GM21529 (cell line): ENCODE results near the gene WDR44.
"Not testable (repeated sequence)": the region's sequence is repeated elsewhere in the genome, so short reads cannot be mapped to it uniquely, and the experiment has no call there.

Experiments
- ATAC-seq: cut with Tn5 transposase; IDR thresholded peaks from one replicate; pipeline ENCODE4 v1.9.1; 2021; ENCODE audit not compliant: unreplicated experiment

Gene WDR44, protein sequence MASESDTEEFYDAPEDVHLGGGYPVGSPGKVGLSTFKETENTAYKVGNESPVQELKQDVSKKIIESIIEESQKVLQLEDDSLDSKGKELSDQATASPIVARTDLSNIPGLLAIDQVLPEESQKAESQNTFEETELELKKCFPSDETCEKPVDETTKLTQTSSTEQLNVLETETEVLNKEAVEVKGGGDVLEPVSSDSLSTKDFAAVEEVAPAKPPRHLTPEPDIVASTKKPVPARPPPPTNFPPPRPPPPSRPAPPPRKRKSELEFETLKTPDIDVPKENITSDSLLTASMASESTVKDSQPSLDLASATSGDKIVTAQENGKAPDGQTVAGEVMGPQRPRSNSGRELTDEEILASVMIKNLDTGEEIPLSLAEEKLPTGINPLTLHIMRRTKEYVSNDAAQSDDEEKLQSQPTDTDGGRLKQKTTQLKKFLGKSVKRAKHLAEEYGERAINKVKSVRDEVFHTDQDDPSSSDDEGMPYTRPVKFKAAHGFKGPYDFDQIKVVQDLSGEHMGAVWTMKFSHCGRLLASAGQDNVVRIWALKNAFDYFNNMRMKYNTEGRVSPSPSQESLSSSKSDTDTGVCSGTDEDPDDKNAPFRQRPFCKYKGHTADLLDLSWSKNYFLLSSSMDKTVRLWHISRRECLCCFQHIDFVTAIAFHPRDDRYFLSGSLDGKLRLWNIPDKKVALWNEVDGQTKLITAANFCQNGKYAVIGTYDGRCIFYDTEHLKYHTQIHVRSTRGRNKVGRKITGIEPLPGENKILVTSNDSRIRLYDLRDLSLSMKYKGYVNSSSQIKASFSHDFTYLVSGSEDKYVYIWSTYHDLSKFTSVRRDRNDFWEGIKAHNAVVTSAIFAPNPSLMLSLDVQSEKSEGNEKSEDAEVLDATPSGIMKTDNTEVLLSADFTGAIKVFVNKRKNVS

DNA sequence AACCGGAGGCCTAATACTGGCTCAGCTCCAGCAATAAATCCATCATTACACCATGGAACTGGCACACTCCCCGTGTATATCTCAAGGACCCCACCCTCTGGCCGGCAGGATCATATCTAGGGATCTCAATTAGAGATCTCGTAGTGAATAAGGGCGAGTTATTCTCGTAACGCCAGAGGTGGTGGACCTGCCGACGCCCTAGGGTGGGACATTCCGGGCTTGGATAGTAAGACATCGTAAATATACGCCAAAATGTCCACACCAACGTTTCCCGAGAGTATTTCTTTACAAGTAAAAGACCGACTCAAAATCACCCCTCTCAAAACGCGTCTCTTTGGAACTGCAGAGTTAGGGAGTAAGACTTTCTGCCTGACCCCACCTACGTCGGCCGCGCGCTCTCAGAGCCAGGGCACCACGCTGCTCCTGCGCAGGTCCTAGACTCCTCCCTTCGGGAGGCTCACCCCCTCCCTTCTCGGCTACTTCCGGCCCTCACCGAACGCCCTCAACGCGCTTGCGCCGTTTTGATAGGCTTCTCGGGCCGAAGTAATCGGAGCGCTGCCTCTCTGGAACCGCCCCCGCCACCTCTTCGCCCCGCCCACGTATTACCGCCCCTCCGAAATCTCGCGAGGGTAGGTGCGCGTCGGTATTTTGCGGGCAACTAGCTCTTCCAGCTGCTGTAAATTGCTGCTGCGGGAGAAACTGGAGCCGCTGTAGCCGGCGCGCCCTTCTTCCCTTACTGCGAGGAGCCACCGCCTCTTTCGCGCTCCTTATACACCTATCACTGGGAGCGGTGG, at the start of gene WDR44:
TSS of gene WDR44 (plus strand) at position 643 of the 794 bp plus-strand sequence. CDS start 398 bp downstream, outside the sequence.
- ATAC-seq: peak; percentile 82

DNA sequence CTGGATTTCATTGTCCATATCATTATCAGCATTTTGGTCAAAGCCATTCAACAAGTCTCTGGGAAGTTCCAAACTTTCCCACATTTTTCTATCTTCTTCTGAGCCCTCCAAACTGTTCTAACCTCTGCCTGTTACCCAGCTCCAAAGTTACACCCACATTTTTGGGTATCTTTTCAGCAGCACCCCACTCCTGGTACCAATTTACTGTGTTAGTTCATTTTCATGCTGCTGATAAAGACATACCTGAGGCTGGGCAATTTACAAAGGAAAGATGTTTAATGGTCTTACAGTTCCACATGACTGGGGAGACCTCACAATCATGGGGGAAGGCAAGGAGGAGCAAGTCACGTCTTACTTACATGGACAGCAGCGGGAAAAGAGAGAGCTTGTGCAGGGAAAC, 40.1 kb upstream of the WDR44 start:
- ATAC-seq: not testable (repeated sequence)

DNA sequence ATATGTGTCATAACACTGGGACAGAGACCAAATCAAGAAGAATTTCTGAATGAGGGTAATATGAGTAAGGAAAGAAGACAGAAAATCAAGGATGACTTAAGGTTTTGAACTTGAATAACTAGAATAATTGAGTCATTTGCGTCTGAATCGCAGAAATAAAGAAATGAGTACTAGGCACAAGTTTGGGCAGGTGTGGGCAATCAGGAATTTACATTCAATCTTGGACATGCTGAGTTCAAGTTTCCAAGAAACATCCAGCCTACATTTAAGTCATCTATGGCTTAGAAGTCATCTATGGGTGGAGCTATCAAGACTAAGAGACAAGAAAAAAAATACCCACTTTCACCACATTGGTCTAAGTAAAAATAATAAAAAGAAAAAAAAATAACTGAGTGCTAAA, 30.4 kb upstream of the WDR44 start:
- no peak for ATAC-seq

DNA sequence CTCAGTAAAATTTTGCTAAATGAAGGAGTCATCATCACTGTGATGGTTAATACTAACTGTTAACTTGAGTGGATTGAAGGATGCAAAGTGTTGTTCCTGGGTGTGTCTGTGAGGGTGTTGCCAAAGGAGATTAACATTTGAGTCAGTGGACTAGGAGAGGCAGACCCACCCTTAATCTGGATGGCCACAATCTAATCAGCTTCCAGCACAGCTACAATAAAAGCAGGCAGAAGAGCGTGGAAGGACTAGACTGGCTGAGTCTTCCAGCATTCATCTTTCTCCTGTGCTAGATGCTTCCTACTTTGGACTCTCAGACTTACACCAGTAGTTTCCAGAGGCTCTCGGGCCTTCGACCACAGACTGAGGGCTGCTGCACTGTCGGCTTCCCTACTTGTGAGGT, 21.3 kb upstream of the WDR44 start:
- no peak for ATAC-seq

DNA sequence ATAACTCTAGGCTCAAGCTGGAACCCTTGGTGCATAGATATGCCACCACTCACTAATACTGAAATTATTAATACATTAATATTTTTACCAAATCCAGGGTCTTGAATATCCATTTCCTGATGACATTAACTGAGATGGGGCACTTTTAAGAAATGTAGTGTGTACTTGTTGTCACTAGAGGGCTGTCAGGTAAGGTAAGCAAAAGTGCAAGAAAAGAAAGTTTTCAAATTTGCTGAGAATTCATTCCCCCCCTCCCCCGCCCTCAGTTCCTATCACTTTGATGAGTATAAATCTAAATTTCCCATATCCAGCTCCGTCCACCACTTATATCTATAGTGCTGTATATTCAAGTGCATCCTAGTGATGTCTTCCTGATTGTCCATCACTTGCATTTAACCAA, 20.5 kb upstream of the WDR44 start:
- no peak for ATAC-seq

DNA sequence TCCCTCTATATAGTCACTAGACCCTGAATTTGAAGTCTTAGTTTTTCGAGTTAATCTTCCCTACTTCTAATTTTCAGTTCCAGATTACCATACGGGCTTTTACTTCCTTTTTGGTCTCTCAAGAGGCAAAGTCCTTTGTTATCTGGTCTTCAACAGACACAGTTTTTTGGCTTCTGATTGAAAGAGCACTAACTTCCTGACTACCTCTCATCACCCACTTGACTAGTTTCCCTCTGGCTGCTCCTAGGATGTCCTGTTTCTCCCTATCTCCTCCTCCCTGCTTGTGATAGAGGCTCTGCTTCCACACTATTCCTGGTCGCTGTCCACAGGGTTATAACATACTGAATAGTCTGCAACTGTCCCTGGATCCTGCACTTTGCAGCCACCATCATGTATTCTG, 16.7 kb upstream of the WDR44 start:
- ATAC-seq: no peak

DNA sequence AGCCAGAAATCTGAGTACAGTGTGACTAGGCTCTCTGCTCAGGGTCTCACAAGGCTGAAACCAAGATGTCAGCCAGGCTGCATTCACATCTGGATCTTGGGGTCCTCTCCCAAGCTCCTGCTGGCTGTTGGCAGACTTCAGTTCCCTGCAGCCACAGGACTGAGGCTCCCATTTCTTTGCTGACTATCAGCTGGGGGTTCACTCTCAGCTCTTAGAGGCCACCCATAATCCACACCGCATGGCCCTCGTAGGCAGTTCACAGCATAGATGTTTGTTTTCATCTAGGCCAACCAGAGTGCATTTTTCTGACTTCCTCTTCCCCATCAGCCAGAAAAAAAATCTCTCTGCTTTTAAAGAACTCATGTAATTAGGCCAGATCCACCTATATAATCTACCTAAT, 8.2 kb upstream of the WDR44 start:
- ATAC-seq: no peak

DNA sequence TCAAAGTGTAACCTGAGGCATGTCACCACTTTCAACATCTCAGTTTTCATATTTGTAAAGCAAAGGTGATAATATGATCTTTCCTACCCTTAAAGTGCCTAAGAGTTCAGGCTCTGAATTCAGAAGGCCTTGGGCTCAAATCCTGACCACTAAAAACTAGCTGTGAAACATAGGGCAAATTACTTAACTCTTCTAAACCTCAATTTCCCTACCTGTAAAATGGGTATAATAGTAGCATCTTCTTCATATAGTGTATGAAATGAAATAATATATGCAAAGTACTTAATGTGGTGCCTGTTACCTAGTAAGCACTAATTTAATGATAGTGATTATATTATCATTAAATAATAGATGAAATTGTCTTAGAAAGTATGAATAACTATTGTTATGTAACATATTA, 7.0 kb upstream of the WDR44 start:
- no peak for ATAC-seq

DNA sequence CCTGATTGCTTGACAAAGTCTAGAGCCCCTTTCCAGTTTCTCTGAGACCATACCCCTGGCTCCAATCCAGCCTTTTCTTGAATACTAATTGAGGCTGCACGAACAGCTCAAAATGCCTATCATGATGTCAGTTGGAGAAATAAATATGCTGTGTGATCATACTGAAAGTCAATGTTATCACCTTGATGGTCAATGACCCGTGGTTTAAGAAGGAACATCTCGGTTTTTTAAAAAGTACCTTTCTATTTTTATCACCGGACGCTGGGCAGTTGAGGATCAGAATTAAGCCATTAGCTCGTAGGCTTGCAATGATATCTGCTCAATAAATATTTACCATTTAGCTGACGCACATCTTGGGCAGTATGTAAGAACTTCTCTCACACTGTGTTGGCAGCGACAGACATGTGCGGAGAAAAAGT, 852 bp upstream of the WDR44 start:
- peak; percentile 12 for ATAC-seq

DNA sequence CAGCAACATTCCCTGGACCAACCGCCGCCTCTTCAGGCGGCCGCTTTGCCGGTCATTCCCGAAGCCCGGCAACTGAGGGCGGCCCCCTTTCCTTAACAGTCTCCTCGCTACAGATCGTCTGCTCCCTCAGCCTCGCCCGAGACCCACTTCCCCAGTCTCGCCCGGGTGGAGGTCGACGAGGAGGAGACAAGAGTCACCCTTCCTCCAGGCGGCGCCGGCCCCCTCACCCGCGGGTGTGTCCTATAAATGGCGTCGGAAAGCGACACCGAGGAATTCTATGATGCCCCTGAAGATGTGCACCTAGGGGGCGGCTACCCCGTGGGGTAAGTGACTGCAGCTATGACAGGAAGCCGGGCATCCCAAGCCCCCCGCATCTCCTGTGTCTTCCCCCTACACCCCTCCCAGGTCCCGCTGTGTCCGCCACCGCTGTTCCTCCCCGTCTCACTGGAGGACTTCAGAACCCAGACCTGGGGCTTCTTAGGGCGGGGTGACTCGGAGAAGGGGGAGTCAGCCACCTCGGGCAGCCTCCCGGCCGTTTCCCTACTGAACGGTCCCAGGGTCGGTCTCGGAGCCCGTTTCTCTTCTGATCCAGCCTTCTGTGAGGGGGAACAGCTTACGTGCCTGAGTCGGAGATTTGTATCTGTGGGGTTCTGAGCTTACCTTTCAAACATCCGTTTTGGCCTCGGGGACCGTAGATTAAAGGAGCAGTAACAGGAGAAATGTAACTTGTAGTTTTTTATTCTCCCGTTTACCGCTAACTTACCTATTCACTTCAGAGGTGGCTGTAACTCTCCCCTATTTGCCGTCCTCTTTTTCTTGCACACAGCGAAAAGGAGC, 570 bp downstream of the WDR44 start:
- peak; percentile 28 for ATAC-seq

DNA sequence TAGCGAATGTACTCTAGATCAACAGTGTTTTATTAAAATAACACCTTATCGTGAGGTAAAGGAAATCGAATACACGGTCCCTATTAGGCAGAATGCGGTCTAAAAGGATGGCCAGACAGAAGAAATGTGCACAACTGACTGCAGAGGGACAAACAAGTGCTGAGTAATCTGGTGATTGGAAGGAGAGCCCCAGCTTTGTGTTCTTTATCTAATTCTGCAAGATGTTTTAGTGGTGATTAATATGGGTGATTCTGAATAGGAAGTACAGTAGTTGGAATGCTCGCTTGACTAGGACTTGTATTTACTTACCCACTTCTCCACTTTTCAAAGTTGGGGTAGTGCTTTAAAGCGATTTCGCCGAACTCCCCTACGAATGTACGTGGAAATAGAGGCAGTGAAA, 1.2 kb downstream of the WDR44 start:
- no peak for ATAC-seq

DNA sequence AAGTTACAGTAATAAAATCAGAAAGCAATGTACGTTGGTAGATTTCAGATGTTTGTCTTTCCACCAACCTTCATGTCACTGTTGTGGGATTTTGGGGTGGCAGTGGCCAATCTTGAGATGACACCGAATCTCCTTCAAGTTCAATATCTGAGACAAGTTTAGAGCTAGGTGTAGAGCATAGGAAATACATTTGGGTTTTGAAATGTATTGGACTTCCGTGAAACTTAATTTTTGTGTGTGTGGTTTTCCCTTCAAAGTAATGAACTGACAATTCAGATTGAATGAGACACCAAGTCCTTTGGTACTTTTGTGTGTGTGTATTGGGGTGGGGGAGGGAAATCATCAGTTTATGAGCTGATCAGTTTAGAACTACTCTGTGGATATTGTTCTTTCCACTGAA, 1.8 kb downstream of the WDR44 start:
- no peak for ATAC-seq

DNA sequence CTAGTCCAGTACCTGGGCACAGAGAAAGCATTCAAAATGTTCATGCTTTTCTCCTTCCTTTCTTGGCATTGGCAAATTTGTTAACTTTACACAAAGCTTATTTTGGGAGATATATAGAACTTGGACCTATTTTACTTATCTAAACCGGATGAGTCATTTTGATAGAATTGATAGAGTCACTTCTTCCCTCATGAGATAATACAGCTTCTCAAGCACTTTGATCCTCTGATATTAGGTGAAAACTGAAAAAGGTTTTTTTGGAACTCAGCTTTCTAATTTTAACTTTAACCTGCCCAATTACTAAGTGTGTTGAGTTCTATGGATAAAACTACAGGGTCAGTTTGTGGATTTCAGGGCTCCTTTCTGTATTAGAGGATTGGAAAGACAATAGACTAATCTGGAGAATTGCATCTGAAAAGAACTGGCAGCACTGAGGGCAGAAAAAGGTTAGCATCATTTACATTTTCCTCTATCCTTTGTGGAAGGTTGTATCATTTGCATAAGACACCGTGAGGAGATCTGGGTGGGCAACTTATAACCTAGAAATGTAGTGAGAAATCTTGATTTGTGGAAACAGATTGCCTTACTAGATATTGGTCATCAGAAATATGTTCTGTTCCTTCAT, 2.4 kb downstream of the WDR44 start:
- no peak for ATAC-seq

DNA sequence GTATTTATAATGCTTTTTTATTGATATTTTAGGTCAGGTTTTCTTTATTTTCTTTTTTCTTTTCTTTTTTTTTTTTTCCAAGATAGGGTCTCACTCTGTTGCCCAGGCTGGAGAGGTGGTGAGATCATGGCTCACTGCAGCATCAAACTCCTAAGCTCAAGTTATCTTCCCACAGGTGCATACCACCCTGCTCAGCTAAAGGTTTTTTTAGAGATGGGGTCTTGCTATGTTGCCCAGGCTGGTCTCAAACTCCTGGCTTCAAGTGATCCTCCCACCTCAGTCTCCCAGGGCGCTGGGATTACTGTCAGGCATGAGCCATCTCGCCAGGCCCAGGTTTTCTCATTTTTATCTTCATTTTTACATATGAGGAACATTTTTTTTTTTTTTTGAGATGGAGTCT, 3.3 kb downstream of the WDR44 start:
- no peak for ATAC-seq

DNA sequence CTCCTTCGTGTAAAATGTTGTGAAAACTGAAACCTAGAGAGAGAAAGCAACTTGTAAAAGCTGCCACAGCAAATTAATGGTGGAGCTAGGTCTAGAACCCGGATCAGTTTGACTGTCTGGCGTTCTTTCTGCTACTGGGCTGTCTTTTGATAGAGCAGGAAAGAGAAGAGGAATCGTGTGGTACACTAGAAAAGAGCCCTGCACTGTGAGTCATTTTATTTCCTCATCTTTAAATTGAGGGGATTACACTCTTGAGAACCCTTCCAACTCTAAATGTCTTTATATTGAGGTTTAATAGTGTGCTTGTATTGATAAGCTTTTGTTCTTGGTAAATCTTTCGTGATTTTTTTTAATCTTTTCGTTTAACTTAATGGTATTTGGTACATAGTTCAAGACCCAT, 4.3 kb downstream of the WDR44 start:
- no peak for ATAC-seq

DNA sequence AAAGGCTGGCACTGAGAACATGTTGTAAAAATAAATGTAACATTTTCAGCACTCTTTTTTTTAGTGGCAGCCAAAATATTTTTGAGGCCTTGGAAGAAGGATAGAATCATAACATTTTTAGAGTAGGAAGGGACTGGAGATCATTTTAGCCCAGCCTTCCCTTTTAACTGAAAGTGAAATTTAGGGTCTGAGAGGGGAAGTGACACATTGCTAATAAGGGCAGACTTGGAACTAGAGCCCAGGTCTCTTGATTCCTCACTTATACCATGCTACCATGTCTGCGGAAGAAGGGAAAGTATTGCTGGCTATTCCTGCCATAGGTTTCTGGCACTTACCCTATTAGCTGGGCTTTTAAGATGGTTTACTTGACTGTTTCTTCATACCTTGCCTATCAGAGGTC, 4.8 kb downstream of the WDR44 start:
- ATAC-seq: peak; percentile 25

DNA sequence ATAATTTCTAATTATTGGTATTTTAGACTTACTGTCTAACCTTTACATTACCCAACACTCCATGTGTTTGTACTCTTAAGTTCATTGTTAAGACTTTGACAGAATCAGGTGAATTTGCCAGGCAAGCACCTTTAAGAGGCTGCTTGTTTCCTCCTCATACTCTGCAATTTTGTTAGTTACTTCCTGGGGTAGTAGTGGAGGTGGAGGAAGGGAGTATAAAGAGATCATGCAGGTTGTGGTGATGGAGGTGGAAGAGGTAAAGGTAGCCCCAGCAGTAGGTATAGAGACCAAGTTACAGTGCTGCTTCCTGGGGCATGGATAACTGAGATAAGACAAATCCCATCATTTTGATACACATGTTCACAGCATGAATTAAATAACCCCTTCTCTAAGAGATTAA, 6.7 kb downstream of the WDR44 start:
- no peak for ATAC-seq

DNA sequence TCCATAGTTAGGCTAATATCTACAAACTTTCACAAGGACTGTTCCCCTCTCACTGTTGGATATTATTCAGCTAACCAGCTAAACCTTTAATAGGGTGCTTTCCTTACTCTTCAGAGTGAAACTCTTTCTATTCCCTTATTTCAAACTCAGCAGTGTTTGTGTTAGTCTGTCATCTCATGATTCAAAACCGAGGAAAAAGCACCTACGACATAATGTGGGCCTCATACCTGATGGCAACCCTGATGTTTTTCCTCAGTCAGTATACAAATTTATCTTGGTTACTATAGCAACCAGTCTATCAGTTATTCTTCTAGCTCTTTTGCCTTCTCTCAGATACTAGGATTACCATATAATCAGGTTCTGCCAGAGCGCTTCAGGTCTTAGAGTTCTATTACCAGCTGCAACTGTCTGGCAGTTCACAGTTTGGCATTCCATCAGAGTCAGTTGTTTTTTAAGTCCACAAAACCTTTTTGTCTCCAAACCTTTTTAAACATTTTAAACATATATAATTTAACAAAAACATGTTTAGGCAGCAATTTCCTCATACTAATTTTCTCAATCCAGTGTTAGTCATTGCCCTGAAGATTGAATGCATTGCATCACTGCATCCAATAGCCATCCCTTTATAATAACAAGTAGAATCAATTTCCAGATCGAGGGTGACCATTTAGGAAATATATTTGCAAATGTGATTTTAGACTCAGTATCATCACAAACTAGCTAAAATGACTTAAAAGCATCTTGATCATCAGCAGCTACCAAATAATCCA, 7.4 kb downstream of the WDR44 start:
- ATAC-seq: peak; percentile 41

DNA sequence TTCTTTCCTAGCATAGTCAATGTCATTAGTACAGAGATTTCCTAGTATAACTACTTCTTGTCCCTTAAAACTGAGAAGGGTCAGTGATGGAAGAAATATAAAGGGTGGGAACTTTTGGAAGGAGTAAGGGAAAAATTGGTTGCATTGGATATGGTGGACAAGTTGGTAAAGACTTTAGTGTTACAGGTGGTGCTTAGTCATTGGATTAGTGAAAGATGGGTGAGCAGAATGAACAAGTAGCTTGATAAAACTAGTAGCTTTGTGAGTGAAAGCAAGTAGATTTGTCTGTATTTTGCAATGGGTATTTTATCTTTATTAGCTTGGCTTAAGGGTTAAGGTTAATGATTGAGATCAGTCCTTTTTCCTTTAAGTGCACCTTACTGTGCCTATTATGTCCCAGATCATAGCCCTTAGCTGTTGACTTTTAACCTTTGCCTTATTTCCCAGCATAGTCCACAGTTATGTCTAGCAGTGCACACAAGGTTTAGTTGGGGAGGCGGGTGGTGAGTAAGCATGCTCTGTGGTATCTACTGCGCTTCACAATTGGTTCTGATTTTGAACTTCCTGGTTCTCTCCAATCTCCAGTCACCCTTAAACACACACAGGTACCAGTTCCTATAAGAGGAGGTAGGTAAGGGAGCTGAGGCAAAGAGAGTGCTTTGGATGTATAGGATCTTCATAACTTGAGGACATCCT, 9.5 kb downstream of the WDR44 start:
- ATAC-seq: no peak
